ENCODE measurements around the gene CLIP4. TPM values are rescaled to one million over a fixed set of nuclear protein-coding genes. Genes with fewer than 3 reads are reported as not detected.

Gene CLIP4
- total and polyA plus RNA-seq, 10 of the 15 experiments (the other 5 are each of a cell fraction or from before 2014, with no cell fraction given): 5.5 to 34.9 (median 16.8) TPM

DNA sequence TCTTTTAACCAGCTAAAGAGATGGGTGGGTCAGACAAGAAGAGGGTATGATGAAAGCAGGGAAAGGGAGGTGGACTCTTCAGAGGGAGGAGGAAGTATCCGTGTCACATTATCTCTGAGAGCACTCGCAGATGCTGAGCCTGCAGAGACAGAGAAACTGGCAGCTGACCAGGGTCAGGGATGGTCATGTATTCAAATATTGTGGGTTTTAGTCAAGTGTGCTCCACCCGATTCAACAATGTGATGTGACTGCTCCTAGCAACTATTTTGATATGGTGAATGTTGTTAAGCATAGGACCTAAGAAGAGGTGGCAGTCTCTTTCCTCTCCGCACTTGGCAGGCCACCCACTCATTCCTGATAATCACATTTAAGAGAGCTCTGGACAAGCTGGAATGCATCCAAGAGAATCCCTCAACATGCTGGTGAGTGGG, 1.3 kb upstream of the CLIP4 start (continued):
- TF ChIP-seq MEF2B (IDR thresholded peaks at IDR 0.05; ENCODE audit: partially characterized antibody, poor library complexity, severe bottlenecking): no peak
- TF ChIP-seq, protein P1, sequence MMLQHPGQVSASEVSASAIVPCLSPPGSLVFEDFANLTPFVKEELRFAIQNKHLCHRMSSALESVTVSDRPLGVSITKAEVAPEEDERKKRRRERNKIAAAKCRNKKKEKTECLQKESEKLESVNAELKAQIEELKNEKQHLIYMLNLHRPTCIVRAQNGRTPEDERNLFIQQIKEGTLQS (IDR thresholded peaks at IDR 0.05; ENCODE audit: borderline replicate concordance, extremely low read depth, low read depth, low read length): no peak
- TF ChIP-seq, protein P2, sequence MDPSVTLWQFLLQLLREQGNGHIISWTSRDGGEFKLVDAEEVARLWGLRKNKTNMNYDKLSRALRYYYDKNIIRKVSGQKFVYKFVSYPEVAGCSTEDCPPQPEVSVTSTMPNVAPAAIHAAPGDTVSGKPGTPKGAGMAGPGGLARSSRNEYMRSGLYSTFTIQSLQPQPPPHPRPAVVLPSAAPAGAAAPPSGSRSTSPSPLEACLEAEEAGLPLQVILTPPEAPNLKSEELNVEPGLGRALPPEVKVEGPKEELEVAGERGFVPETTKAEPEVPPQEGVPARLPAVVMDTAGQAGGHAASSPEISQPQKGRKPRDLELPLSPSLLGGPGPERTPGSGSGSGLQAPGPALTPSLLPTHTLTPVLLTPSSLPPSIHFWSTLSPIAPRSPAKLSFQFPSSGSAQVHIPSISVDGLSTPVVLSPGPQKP (IDR thresholded peaks at IDR 0.05; ENCODE audit: low read depth, low read length): no peak
- TF ChIP-seq, protein P3, sequence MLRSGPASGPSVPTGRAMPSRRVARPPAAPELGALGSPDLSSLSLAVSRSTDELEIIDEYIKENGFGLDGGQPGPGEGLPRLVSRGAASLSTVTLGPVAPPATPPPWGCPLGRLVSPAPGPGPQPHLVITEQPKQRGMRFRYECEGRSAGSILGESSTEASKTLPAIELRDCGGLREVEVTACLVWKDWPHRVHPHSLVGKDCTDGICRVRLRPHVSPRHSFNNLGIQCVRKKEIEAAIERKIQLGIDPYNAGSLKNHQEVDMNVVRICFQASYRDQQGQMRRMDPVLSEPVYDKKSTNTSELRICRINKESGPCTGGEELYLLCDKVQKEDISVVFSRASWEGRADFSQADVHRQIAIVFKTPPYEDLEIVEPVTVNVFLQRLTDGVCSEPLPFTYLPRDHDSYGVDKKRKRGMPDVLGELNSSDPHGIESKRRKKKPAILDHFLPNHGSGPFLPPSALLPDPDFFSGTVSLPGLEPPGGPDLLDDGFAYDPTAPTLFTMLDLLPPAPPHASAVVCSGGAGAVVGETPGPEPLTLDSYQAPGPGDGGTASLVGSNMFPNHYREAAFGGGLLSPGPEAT (IDR thresholded peaks at IDR 0.05; ENCODE audit: low read depth): no peak
- TF ChIP-seq, protein P4, sequence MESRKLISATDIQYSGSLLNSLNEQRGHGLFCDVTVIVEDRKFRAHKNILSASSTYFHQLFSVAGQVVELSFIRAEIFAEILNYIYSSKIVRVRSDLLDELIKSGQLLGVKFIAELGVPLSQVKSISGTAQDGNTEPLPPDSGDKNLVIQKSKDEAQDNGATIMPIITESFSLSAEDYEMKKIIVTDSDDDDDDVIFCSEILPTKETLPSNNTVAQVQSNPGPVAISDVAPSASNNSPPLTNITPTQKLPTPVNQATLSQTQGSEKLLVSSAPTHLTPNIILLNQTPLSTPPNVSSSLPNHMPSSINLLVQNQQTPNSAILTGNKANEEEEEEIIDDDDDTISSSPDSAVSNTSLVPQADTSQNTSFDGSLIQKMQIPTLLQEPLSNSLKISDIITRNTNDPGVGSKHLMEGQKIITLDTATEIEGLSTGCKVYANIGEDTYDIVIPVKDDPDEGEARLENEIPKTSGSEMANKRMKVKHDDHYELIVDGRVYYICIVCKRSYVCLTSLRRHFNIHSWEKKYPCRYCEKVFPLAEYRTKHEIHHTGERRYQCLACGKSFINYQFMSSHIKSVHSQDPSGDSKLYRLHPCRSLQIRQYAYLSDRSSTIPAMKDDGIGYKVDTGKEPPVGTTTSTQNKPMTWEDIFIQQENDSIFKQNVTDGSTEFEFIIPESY (IDR thresholded peaks at IDR 0.05): no peak
- no peak for TF ChIP-seq BRCA1 (IDR thresholded peaks at IDR 0.05; ENCODE audit: low read depth, low read length)
- TF ChIP-seq, protein P5, sequence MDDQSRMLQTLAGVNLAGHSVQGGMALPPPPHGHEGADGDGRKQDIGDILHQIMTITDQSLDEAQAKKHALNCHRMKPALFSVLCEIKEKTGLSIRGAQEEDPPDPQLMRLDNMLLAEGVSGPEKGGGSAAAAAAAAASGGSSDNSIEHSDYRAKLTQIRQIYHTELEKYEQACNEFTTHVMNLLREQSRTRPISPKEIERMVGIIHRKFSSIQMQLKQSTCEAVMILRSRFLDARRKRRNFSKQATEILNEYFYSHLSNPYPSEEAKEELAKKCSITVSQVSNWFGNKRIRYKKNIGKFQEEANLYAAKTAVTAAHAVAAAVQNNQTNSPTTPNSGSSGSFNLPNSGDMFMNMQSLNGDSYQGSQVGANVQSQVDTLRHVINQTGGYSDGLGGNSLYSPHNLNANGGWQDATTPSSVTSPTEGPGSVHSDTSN (IDR thresholded peaks at IDR 0.05; ENCODE audit: insufficient replicate concordance, low read depth, low read length): no peak
- TF ChIP-seq PAX5 (IDR thresholded peaks at IDR 0.05; ENCODE audit: borderline replicate concordance, low read depth, low read length): no peak
- TF ChIP-seq, protein P6, sequence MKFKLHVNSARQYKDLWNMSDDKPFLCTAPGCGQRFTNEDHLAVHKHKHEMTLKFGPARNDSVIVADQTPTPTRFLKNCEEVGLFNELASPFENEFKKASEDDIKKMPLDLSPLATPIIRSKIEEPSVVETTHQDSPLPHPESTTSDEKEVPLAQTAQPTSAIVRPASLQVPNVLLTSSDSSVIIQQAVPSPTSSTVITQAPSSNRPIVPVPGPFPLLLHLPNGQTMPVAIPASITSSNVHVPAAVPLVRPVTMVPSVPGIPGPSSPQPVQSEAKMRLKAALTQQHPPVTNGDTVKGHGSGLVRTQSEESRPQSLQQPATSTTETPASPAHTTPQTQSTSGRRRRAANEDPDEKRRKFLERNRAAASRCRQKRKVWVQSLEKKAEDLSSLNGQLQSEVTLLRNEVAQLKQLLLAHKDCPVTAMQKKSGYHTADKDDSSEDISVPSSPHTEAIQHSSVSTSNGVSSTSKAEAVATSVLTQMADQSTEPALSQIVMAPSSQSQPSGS (IDR thresholded peaks at IDR 0.05; ENCODE audit: low read length): no peak
- TF ChIP-seq SUPT20H (IDR thresholded peaks at IDR 0.05; ENCODE audit: borderline replicate concordance, control insufficient read depth, low read depth, low read length): no peak
- peak; percentile 69 for TF ChIP-seq NR2F1 (conservative IDR thresholded peaks at IDR 0.05)
- no peak for TF ChIP-seq BMI1 (IDR thresholded peaks at IDR 0.05; ENCODE audit: borderline replicate concordance)
- TF ChIP-seq, protein P7, sequence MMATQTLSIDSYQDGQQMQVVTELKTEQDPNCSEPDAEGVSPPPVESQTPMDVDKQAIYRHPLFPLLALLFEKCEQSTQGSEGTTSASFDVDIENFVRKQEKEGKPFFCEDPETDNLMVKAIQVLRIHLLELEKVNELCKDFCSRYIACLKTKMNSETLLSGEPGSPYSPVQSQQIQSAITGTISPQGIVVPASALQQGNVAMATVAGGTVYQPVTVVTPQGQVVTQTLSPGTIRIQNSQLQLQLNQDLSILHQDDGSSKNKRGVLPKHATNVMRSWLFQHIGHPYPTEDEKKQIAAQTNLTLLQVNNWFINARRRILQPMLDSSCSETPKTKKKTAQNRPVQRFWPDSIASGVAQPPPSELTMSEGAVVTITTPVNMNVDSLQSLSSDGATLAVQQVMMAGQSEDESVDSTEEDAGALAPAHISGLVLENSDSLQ (IDR thresholded peaks at IDR 0.05): peak; percentile 39; the same call in 1 of the 2 replicates
- TF ChIP-seq, protein P8, sequence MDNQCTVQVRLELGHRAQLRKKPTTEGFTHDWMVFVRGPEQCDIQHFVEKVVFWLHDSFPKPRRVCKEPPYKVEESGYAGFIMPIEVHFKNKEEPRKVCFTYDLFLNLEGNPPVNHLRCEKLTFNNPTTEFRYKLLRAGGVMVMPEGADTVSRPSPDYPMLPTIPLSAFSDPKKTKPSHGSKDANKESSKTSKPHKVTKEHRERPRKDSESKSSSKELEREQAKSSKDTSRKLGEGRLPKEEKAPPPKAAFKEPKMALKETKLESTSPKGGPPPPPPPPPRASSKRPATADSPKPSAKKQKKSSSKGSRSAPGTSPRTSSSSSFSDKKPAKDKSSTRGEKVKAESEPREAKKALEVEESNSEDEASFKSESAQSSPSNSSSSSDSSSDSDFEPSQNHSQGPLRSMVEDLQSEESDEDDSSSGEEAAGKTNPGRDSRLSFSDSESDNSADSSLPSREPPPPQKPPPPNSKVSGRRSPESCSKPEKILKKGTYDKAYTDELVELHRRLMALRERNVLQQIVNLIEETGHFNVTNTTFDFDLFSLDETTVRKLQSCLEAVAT (IDR thresholded peaks at IDR 0.05): no peak
- TF ChIP-seq NR2C1 (IDR thresholded peaks at IDR 0.05): no peak
- TF ChIP-seq ZBED1 (IDR thresholded peaks at IDR 0.05; ENCODE audit: borderline replicate concordance): peak; percentile 33; the same call in 1 of the 2 replicates
- TF ChIP-seq CHD1 (IDR thresholded peaks at IDR 0.05; ENCODE audit: low read depth, low read length): no peak
- TF ChIP-seq, protein P9, sequence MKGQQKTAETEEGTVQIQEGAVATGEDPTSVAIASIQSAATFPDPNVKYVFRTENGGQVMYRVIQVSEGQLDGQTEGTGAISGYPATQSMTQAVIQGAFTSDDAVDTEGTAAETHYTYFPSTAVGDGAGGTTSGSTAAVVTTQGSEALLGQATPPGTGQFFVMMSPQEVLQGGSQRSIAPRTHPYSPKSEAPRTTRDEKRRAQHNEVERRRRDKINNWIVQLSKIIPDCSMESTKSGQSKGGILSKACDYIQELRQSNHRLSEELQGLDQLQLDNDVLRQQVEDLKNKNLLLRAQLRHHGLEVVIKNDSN (IDR thresholded peaks at IDR 0.05; ENCODE audit: borderline replicate concordance, extremely low read length, insufficient read depth, low read depth, low read length): no peak

Measured in GM12878 (cell line).